HG03521 (cell line): ENCODE data around the gene RPAIN.
"Not testable (repeated sequence)": the region's sequence is repeated elsewhere in the genome, so short reads cannot be mapped to it uniquely, and the experiment has no call there.

ENCODE experiments used
- ATAC-seq: cut with Tn5 transposase; IDR thresholded peaks from one replicate; pipeline ENCODE4 v1.9.1; 2021; ENCODE audit warnings: mild to moderate bottlenecking, moderate library complexity; ENCODE audit not compliant: unreplicated experiment

Gene RPAIN

DNA sequence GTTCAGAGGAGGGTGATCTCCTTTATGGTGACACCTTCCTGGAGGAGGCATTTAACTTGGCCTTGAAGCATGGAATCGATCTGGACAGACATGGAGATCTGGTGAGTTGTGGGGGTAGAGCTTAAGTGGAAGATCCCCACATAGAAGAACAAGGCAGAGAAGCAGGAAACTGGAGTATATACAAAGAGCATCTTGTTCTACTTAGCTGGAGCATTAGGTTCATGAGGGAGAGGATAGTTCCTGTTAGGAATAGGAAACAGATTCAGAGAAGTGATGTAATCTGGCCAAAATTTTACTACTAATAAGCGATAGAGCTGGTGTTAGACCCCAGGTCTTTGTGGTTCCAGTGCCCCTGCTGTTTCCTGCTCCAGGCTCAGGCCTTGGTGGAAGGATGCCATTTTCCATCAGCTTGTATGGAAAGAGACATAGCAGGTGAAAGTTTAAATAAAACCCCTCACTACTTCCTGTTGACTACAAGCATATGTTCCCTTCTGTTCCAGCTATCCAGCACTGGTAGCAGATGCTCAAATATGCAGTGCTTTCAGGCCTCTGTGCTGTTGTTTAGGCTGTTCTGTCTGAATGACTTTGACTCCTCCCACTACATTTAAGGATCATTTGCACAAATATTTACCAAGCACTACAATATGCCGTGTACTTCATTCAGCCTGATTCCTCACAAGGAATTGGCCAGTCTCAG, 9.4 kb downstream of the RPAIN start:
- no peak for ATAC-seq

DNA sequence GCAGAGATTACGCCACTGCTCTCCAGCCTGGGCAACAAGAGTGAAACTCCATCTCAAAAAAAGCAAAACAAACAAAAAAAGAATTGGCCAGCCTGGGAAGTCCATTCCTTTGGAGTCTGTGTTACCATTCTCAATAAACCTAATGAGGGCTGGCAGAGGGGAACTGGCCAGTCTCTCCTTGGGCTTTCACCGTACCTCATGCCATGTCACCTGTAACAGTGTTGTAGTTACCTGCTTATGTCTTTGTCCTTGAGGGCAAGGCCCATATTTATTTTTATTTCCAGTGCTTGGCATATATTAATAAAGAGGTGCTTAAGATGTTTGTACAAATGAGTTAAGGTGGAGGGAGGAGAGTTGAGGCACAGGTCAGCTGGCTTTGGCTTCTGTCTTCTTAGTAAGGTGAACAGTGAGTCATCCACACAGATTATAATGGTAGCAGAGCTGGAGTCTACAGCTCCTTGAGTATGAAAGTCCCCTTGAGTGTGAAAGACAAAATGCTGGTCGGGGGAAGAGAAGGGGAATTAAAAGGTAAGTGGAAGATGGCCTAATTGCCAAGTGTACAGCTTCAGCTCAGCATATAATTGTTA, 10.5 kb downstream of the RPAIN start:
- no peak for ATAC-seq

- not testable (repeated sequence) for ATAC-seq
These were observed 11.3 kb downstream of the RPAIN start for GRCh38 chr17:5431234-5431633.

DNA sequence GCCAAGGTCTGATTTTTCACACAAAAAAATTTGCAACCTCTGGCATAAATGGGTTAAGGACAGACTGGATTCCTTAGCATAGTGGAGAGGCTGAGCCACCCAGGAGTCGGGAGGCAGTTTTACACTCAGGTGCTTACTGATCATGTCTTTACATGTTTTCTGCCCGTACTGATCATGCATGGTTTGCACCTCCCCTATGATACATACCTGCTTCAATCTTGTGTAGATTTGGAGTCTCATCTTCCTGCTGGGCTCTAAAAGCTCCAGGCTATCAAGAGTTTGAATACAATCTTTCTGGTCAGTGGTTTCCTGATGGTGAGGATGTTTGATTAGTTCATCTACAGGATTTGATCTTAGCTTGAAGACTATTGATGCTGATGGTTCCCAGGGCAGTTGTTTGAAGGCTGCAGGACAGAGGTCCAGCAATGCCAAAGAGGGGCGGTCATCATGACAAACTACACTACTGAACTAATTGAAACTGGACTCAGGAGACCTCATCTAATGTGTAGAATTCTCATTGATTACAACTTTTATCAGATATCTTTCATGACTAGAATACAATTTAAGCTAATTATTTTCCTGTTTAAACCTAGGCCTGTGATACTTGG, 12.1 kb downstream of the RPAIN start:
- no peak for ATAC-seq

DNA sequence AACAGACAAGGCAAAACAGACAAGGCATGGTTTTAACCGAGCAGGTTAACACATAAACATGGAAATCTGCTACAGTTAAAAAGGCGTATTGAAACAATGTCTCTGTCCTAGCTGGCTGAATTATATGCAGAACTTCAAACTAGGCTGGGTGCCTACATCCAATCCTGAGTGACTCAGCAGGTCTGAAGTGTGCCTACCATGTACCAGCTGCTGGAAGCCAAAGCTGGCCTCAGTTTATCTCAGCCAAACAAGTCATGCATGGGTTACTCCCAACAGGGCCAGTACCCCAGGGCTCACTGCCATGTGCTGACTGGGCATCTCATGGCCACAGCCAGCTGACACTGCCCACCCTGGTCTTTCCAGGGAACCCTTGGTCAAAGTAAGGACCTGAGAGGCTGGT, 15.0 kb downstream of the RPAIN start:
- ATAC-seq: no peak

- not testable (repeated sequence) for ATAC-seq
These were observed 15.9 kb downstream of the RPAIN start for GRCh38 chr17:5435781-5436315.

- ATAC-seq: no peak
These were observed 17.8 kb downstream of the RPAIN start for GRCh38 chr17:5437721-5438317.

DNA sequence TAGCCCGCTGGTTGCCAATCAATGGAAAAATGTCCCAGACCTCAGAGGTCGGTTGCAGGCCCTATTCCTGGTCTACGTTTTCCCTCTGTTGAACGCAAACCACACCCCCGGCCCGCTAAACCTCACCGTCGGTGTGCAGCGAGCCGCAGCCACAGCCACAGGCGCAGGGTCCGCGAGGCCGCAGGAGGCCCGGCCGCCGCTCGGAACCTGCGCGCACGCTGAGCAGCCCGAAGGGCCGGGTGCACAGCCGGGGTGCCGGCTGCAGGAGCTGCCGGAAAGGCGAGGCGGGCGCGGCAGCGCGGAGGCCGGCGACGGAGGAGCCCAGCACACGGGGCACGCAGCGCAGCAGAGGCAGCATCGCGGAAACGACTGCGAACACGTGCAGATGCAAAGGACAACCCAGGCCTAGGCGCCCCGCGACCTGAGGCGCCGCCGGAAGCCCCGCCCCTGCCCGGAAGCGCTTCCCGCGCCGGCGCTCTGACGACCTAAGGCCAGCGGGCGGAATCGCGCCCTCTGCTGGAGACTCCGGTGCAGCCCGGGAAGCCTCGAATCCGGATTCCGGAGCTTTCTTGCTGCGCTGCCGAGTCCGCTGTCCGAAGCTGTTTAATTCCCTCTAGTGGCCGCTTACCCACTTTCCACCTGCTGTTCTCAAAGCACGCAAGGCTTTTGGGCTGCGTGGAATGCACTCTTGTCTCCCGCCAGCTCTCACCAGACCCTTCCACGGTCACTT, 18.9 kb downstream of the RPAIN start, which contains the start of gene C1QBP:
C1QBP (minus strand) TSS at position 440 of the 730 bp plus-strand sequence; CDS start at position 358, 82 bp downstream.
- ATAC-seq: peak; percentile 81

DNA sequence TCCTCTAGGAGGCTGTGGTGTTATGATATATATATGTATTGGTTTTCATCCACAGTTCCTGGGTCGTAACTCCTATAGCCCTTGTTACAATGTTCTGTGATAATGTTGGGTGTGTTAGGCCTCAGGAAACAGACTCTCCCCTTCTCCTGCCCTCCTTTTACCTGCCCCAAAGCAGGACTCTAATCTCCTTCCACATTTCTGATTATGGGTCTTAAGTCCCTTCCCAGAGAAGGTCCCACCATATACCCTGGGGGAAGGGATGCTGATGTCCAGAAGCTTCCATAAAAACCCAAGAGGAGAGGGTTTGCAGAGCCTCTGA, 19.4 kb downstream of the RPAIN start:
- no peak for ATAC-seq

DNA sequence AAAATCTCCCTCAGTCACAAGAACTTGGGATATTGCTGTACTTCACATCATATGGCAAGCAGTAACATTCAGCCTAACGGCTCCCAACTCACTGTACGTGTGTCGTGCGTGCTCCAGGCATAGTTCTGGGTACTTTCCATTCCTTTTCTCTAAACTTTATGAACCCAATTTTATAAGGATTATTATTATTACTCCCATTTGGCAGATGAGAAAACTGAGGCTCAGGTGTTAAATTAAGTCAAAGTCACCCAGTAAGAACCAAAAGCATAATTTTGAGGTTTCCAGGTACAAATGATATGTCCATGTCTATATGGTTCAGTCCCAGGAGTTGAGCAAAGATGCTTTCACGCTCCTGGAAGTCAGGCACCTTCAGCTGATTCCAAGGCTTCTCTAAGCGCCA, 23.7 kb downstream of the RPAIN start:
- no peak for ATAC-seq

DNA sequence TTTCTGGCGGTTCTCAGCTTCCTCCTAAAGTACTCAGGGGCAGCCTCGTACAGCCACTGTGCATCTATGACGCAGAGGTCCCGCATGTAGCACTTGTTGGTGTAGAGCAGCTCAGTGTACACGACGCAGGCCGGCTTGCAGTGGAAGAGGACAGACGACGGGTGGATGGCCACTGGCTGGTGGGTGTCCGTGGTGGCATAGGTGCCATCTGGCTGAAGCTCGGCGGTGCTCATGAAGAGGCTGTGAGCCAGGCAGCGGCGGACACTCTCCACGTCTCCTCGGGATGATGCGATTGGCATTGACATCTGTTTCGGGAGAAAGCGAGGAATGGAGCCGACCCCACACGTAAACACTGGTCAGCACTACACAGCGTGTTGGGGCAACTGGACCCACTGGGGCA, 24.2 kb downstream of the RPAIN start:
- no peak for ATAC-seq

- no peak for ATAC-seq
These were observed 26.8 kb downstream of the RPAIN start for GRCh38 chr17:5446786-5447185.

DNA sequence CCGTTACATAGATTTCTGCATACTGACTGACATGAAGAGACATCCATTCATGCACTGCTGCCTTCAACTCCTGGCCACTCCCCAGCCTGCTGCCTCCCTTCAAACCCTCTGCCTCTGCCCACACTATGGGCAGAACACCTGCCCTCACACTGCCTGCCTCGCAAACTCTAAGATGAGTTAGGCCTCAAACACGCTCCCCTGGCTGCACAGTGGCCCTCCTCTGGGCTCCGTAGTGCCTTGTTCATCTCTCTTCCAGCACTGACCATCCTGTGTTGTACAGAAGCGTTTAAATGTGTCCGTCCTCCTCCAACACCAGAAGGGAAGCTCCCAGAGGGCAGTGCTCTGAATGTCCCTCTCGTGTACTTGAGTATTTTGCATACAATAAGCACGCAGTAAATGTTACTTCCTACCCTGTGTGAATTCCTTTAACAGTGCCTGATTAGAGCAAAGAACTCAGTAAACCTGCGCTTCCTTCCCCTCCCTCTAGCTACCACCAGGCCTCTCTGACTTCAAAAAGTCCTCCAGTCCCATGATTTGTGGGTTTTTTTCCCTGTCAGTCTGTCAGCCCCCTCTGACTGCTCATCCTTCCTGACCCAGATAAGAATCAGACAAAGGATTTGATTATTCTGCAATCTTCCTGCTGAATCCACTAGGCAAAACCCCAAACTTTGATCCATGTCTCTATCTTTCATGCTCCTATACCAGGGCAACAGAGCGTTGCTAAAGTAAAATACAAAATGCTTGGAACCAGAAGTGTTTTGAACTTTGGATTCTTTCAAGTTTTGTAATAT, 44.9 kb downstream of the RPAIN start:
- ATAC-seq: no peak

DNA sequence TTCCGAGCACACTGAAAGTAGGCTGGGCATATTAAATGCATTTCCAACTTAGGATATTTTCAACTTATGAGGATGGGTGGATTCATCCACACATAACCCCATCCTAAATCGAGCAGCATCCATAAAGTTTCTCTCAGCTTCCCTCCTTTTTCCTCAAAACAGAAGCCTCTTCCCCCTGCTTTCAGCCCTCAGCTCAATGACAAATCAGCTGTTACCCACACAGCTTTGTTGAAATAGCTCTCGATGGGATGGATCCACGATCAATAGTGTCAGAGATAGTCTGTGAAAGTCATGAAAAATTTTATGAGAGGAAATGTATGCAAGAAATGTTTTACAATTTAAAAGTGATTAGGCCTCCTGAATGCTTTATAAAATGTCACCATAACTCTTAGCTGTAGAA, 46.3 kb downstream of the RPAIN start:
- no peak for ATAC-seq

DNA sequence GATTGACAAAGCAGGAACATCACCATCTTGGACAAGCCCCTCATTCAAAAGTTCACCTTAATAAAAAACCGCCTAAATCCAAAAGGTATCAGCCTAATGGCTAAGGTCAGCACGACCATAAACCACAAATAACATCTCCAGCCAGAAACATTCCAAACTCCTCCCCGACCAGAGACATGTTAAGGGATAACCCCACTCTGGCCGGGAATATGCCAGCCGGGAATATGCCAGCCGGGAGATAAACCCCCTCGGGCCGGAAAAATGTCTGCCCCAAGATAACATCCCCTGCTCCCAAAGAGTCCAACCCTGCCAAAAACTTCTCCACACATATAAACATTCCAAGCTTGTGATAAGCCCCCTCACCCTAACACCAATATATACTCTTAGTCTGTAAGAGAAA, 47.4 kb downstream of the RPAIN start:
- no peak for ATAC-seq

- ATAC-seq: peak; percentile 14
These were observed 48.1 kb downstream of the RPAIN start for GRCh38 chr17:5468075-5468473.

- no peak for ATAC-seq
These were observed 52.5 kb downstream of the RPAIN start for GRCh38 chr17:5472511-5472910.

GRCh38 chr17:5473906-5474305, 53.9 kb downstream of the RPAIN start:
- no peak for ATAC-seq

DNA sequence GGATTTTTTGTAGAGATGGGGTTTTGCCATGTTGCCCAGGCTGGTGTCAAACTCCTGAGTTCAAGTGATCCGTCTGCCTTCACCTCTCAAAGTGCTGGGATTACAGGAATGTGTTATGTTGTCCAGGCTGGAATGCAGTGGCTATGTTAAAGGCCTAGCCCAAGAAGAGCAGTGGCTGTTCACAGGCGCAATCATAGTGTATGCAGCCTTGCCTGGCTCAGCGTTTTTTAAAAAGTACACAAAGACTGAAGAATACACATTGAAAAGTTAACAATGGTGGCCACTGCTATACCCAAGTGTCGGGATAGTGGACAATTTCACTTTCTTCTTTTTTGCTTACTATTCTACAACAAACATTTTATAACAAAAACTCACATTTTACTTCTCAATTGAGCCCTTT, 59.0 kb downstream of the RPAIN start:
- ATAC-seq: no peak

- no peak for ATAC-seq
These were observed 61.0 kb downstream of the RPAIN start for GRCh38 chr17:5480962-5481361.
